ENCODE data around the gene ADGRB2. TPM values are rescaled to one million over a fixed set of nuclear protein-coding genes. Genes with fewer than 3 reads are reported as not detected.

ADGRB2 gene
- total RNA-seq, 1 experiment from 2014 or later: 15.6 TPM

GRCh38 chr1:31730336-31731048 is 33.6 kb downstream of the ADGRB2 start:
- TF ChIP-seq EZH2 (IDR thresholded peaks at IDR 0.05; ENCODE audit: low read depth) (no peak), CTCF (conservative IDR thresholded peaks at IDR 0.05) (no peak)
- Histone ChIP-seq H3K27me3 (ENCODE audit: insufficient read depth, low read depth) (no peaks in the 10 kb centered on the region), H2AFZ (no peak overlapping the region), H3K9me2 (ENCODE audit: insufficient read depth) (no peaks in the 10 kb centered on the region), H3F3A (ENCODE audit: insufficient read depth, low read depth) (no peaks in the 10 kb centered on the region), H3K36me3 (ENCODE audit: low read depth) (no peaks in the 10 kb centered on the region), H3K4me2 (no peak overlapping the region), H3K4me3 (no peak overlapping the region), H3K4me1 (replicated peaks; ENCODE audit: insufficient read depth) (no peaks in the 10 kb centered on the region), H3K79me2 (ENCODE audit: low read depth) (no peaks in the 10 kb centered on the region), H4K20me1 (ENCODE audit: insufficient read depth) (no peaks in the 10 kb centered on the region), H3K9me3 (ENCODE audit: insufficient read depth, low read depth) (no peaks in the 10 kb centered on the region), H3K27ac (no peak overlapping the region)
- ChIA-PET POLR2A (ENCODE audit: unreplicated experiment) (no interaction called here), CTCF (no interaction called here)
- no TSS peak for BruUV-seq (replicated peaks)
- intact Hi-C loops (cut with micrococcal nuclease; ENCODE audit: unreplicated experiment): no loop called here
- no peak for DNase-seq

- POLR2A ChIA-PET (ENCODE audit: unreplicated experiment): no interaction called here
Measured at GRCh38 chr1:31727849-31728248, 36.3 kb downstream of the ADGRB2 start.

GRCh38 chr1:31727195-31727594 is 36.9 kb downstream of the ADGRB2 start:
- Histone ChIP-seq H3K36me3 (ENCODE audit: low read depth) (no peaks in the 10 kb centered on the region), H3K27me3 (ENCODE audit: insufficient read depth, low read depth) (0 out of 2 replicates have a peak, but pooled peaks cover under 1% of the 10 kb centered on the region), H3K9me2 (ENCODE audit: insufficient read depth) (no peaks in the 10 kb centered on the region), H3F3A (ENCODE audit: insufficient read depth, low read depth) (peaks cover 5% of the 10 kb centered on the region; the same call in 1 of the 2 replicates), H2AFZ (no peak overlapping the region), H3K4me2 (no peak overlapping the region), H3K79me2 (ENCODE audit: low read depth) (no peaks in the 10 kb centered on the region), H3K4me1 (replicated peaks; ENCODE audit: insufficient read depth) (no peaks in the 10 kb centered on the region), H3K4me3 (no peak overlapping the region), H4K20me1 (ENCODE audit: insufficient read depth) (peaks cover 6% of the 10 kb centered on the region; the same call in 1 of the 2 replicates), H3K9me3 (ENCODE audit: insufficient read depth, low read depth) (no peaks in the 10 kb centered on the region), H3K27ac (no peak overlapping the region)
- no peak for TF ChIP-seq CTCF (conservative IDR thresholded peaks at IDR 0.05)
- TF ChIP-seq EZH2 (IDR thresholded peaks at IDR 0.05; ENCODE audit: low read depth): no peak
- BruUV-seq (replicated peaks): no TSS peak
- ChIA-PET CTCF (no interaction called here), POLR2A (ENCODE audit: unreplicated experiment) (no interaction called here)
- no peak for DNase-seq
- intact Hi-C loops (cut with micrococcal nuclease; ENCODE audit: unreplicated experiment): no loop called here

More at GRCh38 chr1:31727849-31728248, 36.3 kb downstream of the ADGRB2 start:
- Histone ChIP-seq H3K9me2 (ENCODE audit: insufficient read depth) (no peaks in the 10 kb centered on the region), H3K36me3 (ENCODE audit: low read depth) (no peaks in the 10 kb centered on the region), H4K20me1 (ENCODE audit: insufficient read depth) (peaks cover 6% of the 10 kb centered on the region; the same call in 1 of the 2 replicates), H3K9me3 (ENCODE audit: insufficient read depth, low read depth) (no peaks in the 10 kb centered on the region), H3K4me2 (no peak overlapping the region), H2AFZ (no peak overlapping the region), H3K27ac (no peak overlapping the region), H3K79me2 (ENCODE audit: low read depth) (no peaks in the 10 kb centered on the region), H3K4me3 (no peak overlapping the region), H3K27me3 (ENCODE audit: insufficient read depth, low read depth) (no peaks in the 10 kb centered on the region), H3F3A (ENCODE audit: insufficient read depth, low read depth) (peaks cover 5% of the 10 kb centered on the region; the same call in 1 of the 2 replicates), H3K4me1 (replicated peaks; ENCODE audit: insufficient read depth) (no peaks in the 10 kb centered on the region)
- no peak for DNase-seq
- TF ChIP-seq EZH2 (IDR thresholded peaks at IDR 0.05; ENCODE audit: low read depth) (no peak), CTCF (conservative IDR thresholded peaks at IDR 0.05) (no peak)
- intact Hi-C loops (cut with micrococcal nuclease; ENCODE audit: unreplicated experiment): no loop called here
- CTCF ChIA-PET: no interaction called here
- BruUV-seq (replicated peaks): no TSS peak
